NCI-H1417 (cell line): ENCODE data around the gene PSAT1.

Experiments used
- DNase-seq, 3 experiments: peaks; one replicate each; lab custom pipeline; 2025; lab: John Stamatoyannopoulos, UW

Gene PSAT1

GRCh38 chr9:78365748-78366697 lies 69.1 kb downstream of the PSAT1 start:
- DNase-seq = peak in 2 of 3 experiments; percentile 3 to 62

DNA sequence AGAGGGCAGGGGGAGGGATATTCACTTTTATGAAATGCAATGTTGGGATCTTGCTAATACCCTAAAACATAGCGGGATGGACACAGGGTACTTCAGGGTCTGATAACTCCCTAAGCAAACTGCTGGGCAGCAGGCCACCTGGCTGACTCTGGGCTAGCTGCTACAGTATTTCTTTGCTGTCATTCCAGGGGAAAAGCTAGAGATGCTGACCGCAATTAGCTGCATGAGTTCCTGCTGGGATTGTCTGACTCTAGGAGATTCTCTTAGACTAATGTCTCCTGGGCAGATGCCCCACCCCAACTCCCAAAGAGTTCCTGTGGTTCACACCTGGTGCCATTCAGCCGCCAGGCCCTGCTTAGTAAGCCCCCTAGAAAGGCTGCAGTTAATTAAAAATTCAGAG lies 69.9 kb downstream of the PSAT1 start:
- DNase-seq = peak in 2 of 3 experiments; percentile 11 to 56

- no peak for DNase-seq
These were observed 71.3 kb downstream of the PSAT1 start for GRCh38 chr9:78368236-78368635.

GRCh38 chr9:78369639-78370219 lies 72.8 kb downstream of the PSAT1 start:
- DNase-seq = peak; percentile 3 to 59 (median 38)

- DNase-seq = no peak
These were observed 74.1 kb downstream of the PSAT1 start for GRCh38 chr9:78370991-78371390.

- no peak for DNase-seq
These were observed 75.1 kb downstream of the PSAT1 start for GRCh38 chr9:78371981-78372380.
